Naive thymus-derived CD8-positive, alpha-beta T cell (primary cell): Measurements from ENCODE around the gene ADISSP. TPM values are rescaled to one million over a fixed set of nuclear protein-coding genes. Genes with fewer than 3 reads are reported as not detected.

Source experiments
- ATAC-seq, 2 donors: fragments of 150-1000 bp; cut with Tn5 transposase in 1 of 2; sonication (Bioruptor Pico), chemical (Tn5 transposase) in 1 of 2; 1 replicate in 1 of 2; 2 replicates in 1 of 2; pipeline ENCODE4 v1.10.0; 2021; ENCODE audit warnings: mild to moderate bottlenecking in 2 of 2, moderate library complexity in 2 of 2
- POLR2A ChIA-PET: fragments of 350-600 bp; sonication (Branson Sonifier 250); formaldehyde crosslinking; loops from one replicate; lab custom pipeline; 2021; ENCODE audit warnings: antibody characterized with exemption; lab: Charles Lee
- DNase-seq, 10 donors: peaks; one replicate each; pipeline versions ENCODE4 v3.0.0 to v3.0.0-alpha.2; 2020 to 2022
- H3K27ac Mint-ChIP-seq, 10 donors: one replicate each; pipeline ENCODE4 v1.8.0; 2020 to 2022; ENCODE audit warnings: mild to moderate bottlenecking in 10 of 10, mixed read lengths in 10 of 10, moderate library complexity in 4 of 10, inconsistent platforms in 1 of 10
- H3K27me3 Mint-ChIP-seq, 5 donors: one replicate each; pipeline ENCODE4 v1.8.0; 2021 to 2022; ENCODE audit warnings: mixed read lengths in 5 of 5
- H3K36me3 Mint-ChIP-seq, 3 donors: one replicate each; pipeline ENCODE4 v1.8.0; 2020 to 2022; ENCODE audit warnings: mixed read lengths in 3 of 3, mild to moderate bottlenecking in 2 of 3, inconsistent platforms in 1 of 3
- H3K4me1 Mint-ChIP-seq, 4 donors: one replicate each; pipeline ENCODE4 v1.8.0; 2021 to 2022; ENCODE audit warnings: mixed read lengths in 4 of 4
- H3K4me3 Mint-ChIP-seq, 10 donors: one replicate each; pipeline ENCODE4 v1.8.0; 2020 to 2022; ENCODE audit warnings: mild to moderate bottlenecking in 10 of 10, mixed read lengths in 10 of 10, moderate library complexity in 6 of 10, inconsistent platforms in 1 of 10
- H3K9me3 Mint-ChIP-seq, 9 donors: one replicate each; pipeline ENCODE4 v1.8.0; 2020 to 2022; ENCODE audit warnings: mixed read lengths in 9 of 9, mild to moderate bottlenecking in 3 of 9, inconsistent platforms in 1 of 9, moderate library complexity in 1 of 9
- polyA plus RNA-seq, 3 donors: library from polyadenylated mRNA; unstranded; fragments of 300-500 nt; fragmentation: Illumina TruSeq; gene quantifications; one replicate each; pipeline ENCODE4 v1.2.3, GENCODE V29; 2021
- total RNA-seq, 8 experiments: library from RNA in 2 of 8; stranded (reverse) in 2 of 8; gene quantifications; one replicate each; pipeline ENCODE4 v1.2.3 and lab custom pipeline; 2021 to 2026

The ADISSP gene
- total and polyA plus RNA-seq, 5 experiments from 2014 or later: 17.6 to 32.4 (median 19.6) TPM

DNA sequence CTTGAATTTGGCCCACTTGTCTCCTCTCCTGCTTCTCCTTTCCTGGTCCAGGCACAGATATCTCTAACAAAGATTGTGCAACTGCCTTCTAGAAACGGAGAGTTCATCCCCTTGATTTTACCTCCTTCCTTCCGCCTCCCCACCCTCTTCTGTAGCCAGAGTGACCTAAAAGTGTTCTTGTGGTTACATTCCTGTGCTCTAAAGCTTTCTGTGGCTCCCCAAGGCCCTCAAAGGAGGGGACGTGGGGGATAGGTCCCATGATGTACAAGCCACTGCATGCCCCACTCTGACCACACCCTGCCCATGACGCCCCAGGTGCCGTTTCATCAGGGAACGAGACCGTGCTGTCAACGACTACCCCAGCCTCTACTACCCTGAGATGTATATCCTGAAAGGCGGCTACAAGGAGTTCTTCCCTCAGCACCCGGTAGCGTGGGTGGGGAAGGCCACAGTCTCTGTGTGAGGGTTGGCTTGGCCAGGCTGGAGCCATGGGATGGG, 36.8 kb upstream of the ADISSP start:
- no peak for ATAC-seq
- Mint-ChIP-seq H3K36me3 (peaks cover 9 to 71% (median 40%) of the 10 kb centered on the region in 3 donors), H3K9me3 (no peaks in the 10 kb centered on the region), H3K27ac (peak overlapping the region in 9 of 10 donors; percentile 77 to 97 (median 90)), H3K27me3 (no peaks in the 10 kb centered on the region), H3K4me3 (peak overlapping the region in 4 of 10 donors; percentile 4 to 49 (median 22)), H3K4me1 (peaks cover 43 to 82% (median 78%) of the 10 kb centered on the region in 4 donors)
- DNase-seq: peak in 1 of 10 donors; percentile 56
- POLR2A ChIA-PET: no interaction called here

- Mint-ChIP-seq H3K36me3 (peaks cover 9 to 74% (median 42%) of the 10 kb centered on the region in 3 donors), H3K9me3 (no peaks in the 10 kb centered on the region), H3K27me3 (no peaks in the 10 kb centered on the region), H3K27ac (peak overlapping the region; percentile 77 to 97 (median 88)), H3K4me1 (peaks cover 44 to 85% (median 82%) of the 10 kb centered on the region in 4 donors), H3K4me3 (peak overlapping the region in 5 of 10 donors; percentile 4 to 50 (median 36))
- ATAC-seq (no peak), DNase-seq (peak in 1 of 10 donors; percentile 38)
- POLR2A ChIA-PET: no interaction called here
Observed at GRCh38 chr20:3803854-3804253, 36.3 kb upstream of the ADISSP start.

- no peak for ATAC-seq
- POLR2A ChIA-PET: no interaction called here
Observed at GRCh38 chr20:3803289-3803688, 35.7 kb upstream of the ADISSP start.

GRCh38 chr20:3802524-3803239, 35.1 kb upstream of the ADISSP start:
- no peaks in the 10 kb centered on the region for H3K27me3 Mint-ChIP-seq
- H3K27ac Mint-ChIP-seq: peak overlapping the region; percentile 84 to 97 (median 93)
- peaks cover 9 to 85% (median 51%) of the 10 kb centered on the region in 3 donors for H3K36me3 Mint-ChIP-seq
- ATAC-seq (no peak), DNase-seq (no peak)
- H3K9me3 Mint-ChIP-seq: no peaks in the 10 kb centered on the region
- POLR2A ChIA-PET: no interaction called here
- peaks cover 47 to 89% (median 85%) of the 10 kb centered on the region in 4 donors for H3K4me1 Mint-ChIP-seq
- H3K4me3 Mint-ChIP-seq: peak overlapping the region in 8 of 10 donors; percentile 19 to 61 (median 42)

More at GRCh38 chr20:3803289-3803688, 35.7 kb upstream of the ADISSP start:
- H3K4me3 Mint-ChIP-seq: peak overlapping the region in 1 of 10 donors; percentile 56
- peaks cover 9 to 80% (median 45%) of the 10 kb centered on the region in 3 donors for H3K36me3 Mint-ChIP-seq
- H3K27ac Mint-ChIP-seq: peak overlapping the region; percentile 69 to 97 (median 92)
- no peaks in the 10 kb centered on the region for H3K27me3 Mint-ChIP-seq
- peak in 1 of 10 donors; percentile 32 for DNase-seq
- no peaks in the 10 kb centered on the region for H3K9me3 Mint-ChIP-seq
- peaks cover 45 to 89% (median 85%) of the 10 kb centered on the region in 4 donors for H3K4me1 Mint-ChIP-seq

- H3K4me3 Mint-ChIP-seq: peak overlapping the region in 3 of 10 donors; percentile 11 to 50 (median 48)
- ATAC-seq (no peak), DNase-seq (peak in 1 of 10 donors; percentile 44)
- no peaks in the 10 kb centered on the region for H3K9me3 Mint-ChIP-seq
- H3K27me3 Mint-ChIP-seq: no peaks in the 10 kb centered on the region
- peaks cover 43 to 89% (median 82%) of the 10 kb centered on the region in 4 donors for H3K4me1 Mint-ChIP-seq
- peak overlapping the region; percentile 43 to 99 (median 96) for H3K27ac Mint-ChIP-seq
- POLR2A ChIA-PET: interaction anchor here (1.4 kb wide), 1 partner anchor 34 kb away, joined by 4 read pairs; the partner anchor contains the start of gene ADISSP
- peaks cover 9 to 86% (median 56%) of the 10 kb centered on the region in 3 donors for H3K36me3 Mint-ChIP-seq
Observed at GRCh38 chr20:3801846-3802245, 34.3 kb upstream of the ADISSP start.

- POLR2A ChIA-PET: interaction anchor here (1.4 to 4.0 kb wide), 2 partner anchors 14 to 34 kb away, joined by 4 to 34 read pairs; partner anchors contain the start of genes ADISSP and CENPB
- H3K4me1 Mint-ChIP-seq: peaks cover 40 to 87% (median 80%) of the 10 kb centered on the region in 4 donors
- no peaks in the 10 kb centered on the region for H3K9me3 Mint-ChIP-seq
- H3K27me3 Mint-ChIP-seq: no peaks in the 10 kb centered on the region
- peak overlapping the region; percentile 72 to 99 (median 97) for H3K27ac Mint-ChIP-seq
- ATAC-seq (no peak), DNase-seq (peak in 1 of 10 donors; percentile 40)
- H3K36me3 Mint-ChIP-seq: peaks cover 9 to 82% (median 55%) of the 10 kb centered on the region in 3 donors
- H3K4me3 Mint-ChIP-seq: peak overlapping the region in 5 of 10 donors; percentile 10 to 68 (median 13)
Observed at GRCh38 chr20:3801299-3801698, 33.7 kb upstream of the ADISSP start.

DNA sequence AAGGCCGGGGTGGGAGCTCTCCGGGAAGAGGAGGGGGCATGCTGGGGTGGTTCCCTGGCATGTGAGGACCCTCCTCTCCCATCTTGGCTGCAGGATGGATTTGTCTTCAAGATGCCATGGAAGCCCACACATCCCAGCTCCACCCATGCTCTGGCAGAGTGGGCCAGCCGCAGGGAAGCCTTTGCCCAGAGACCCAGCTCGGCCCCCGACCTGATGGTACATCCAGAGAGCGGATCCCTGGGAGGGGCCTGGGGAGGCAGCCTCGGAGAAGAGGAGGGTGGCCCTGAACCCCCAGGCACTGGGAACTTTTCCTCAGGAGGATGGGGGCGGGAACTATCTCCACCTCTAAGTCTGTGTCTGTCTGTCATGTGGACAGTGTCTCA, 33.3 kb upstream of the ADISSP start:
- Mint-ChIP-seq H3K36me3 (peaks cover 9 to 78% (median 55%) of the 10 kb centered on the region in 3 donors), H3K4me3 (peak overlapping the region in 5 of 10 donors; percentile 13 to 99 (median 58)), H3K4me1 (peaks cover 41 to 83% (median 79%) of the 10 kb centered on the region in 4 donors)

DNA sequence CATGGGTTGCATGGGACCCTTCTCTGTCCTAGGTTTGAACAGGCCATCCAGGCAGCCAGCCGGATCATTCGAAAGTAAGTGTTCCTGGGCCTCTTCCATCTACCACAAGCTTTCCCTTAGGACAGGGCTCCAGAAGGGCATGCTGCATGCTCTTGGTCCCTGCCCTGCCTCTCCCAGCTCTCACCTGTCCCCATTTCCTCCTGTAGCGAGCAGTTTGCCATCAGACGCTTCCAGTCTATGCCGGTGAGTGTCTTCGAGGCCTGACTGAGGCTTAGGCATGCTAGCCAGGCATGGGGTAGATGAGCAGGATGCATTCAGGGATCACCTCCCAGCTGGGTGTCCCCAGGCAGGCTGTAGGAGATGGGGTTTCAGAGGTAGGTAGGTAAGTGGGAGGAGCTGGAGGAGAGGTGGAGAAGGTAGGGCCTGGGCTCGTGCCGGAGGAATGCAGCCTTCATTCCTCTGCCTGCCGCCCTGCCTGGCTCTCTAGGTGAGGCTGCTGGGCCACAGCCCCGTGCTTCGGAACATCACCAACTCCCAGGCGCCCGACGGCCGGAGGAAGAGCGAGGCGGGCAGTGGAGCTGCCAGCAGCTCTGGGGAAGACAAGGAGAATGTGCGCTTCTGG, 32.8 kb upstream of the ADISSP start:
- Mint-ChIP-seq H3K27ac (peak overlapping the region; percentile 85 to 99 (median 97)), H3K4me1 (peaks cover 41 to 83% (median 79%) of the 10 kb centered on the region in 4 donors), H3K4me3 (peak overlapping the region; percentile 52 to 100 (median 98)), H3K27me3 (no peaks in the 10 kb centered on the region), H3K36me3 (peaks cover 9 to 73% (median 52%) of the 10 kb centered on the region in 3 donors), H3K9me3 (no peaks in the 10 kb centered on the region)
- POLR2A ChIA-PET: interaction anchor here (1.4 to 4.0 kb wide), 3 partner anchors 14 to 33 kb away, joined by 4 to 34 read pairs (median 13); partner anchors contain the start of genes ADISSP and CENPB
- no peak for ATAC-seq
- DNase-seq: peak in 1 of 10 donors; percentile 44

More for the DNA sequence above, 33.3 kb upstream of the ADISSP start:
- Mint-ChIP-seq H3K9me3 (no peaks in the 10 kb centered on the region), H3K27me3 (no peaks in the 10 kb centered on the region), H3K27ac (peak overlapping the region; percentile 84 to 99 (median 97))
- DNase-seq (peak in 1 of 10 donors; percentile 28), ATAC-seq (no peak)
- POLR2A ChIA-PET: interaction anchor here (1.4 to 4.0 kb wide), 2 partner anchors 14 to 33 kb away, joined by 4 to 34 read pairs; partner anchors contain the start of genes ADISSP and CENPB

DNA sequence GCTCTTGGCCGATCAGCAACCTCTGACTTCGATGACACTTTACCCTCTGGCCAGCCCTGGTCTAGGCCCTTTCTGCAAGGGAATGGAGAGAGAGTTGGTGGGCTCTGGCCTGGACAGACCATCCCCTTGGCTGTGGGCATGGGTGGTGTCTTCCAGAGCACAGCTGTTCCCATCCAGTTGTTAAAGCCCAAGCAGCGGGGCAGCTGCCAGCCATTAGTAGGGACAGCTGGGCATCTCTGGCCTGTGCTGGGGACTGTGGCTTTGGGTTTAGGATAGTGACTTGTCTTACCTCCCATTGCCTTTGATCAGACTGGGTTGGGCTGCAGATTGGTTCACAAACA, 31.3 kb upstream of the ADISSP start:
- no peak for DNase-seq
- POLR2A ChIA-PET: interaction anchor here (1.2 to 4.0 kb wide), 4 partner anchors 12 to 31 kb away, joined by 3 to 34 read pairs (median 9); partner anchors contain the start of genes ADISSP and CENPB
- no peak for ATAC-seq
- Mint-ChIP-seq H3K27me3 (no peaks in the 10 kb centered on the region), H3K4me1 (peaks cover 33 to 73% (median 72%) of the 10 kb centered on the region in 4 donors), H3K9me3 (no peaks in the 10 kb centered on the region), H3K27ac (peak overlapping the region; percentile 94 to 99 (median 97)), H3K36me3 (peaks cover 9 to 59% (median 44%) of the 10 kb centered on the region in 3 donors), H3K4me3 (peak overlapping the region; percentile 95 to 100 (median 98))

- Mint-ChIP-seq H3K27me3 (no peaks in the 10 kb centered on the region), H3K9me3 (no peaks in the 10 kb centered on the region), H3K27ac (peak overlapping the region; percentile 94 to 99 (median 97)), H3K4me1 (peaks cover 29 to 67% (median 66%) of the 10 kb centered on the region in 4 donors), H3K4me3 (peak overlapping the region; percentile 95 to 100 (median 98)), H3K36me3 (peaks cover 9 to 54% (median 39%) of the 10 kb centered on the region in 3 donors)
- POLR2A ChIA-PET: interaction anchor here (0.6 to 4.0 kb wide), 5 partner anchors 12 to 72 kb away, joined by 3 to 34 read pairs (median 5); partner anchors contain the start of genes ADISSP and CENPB
- no peak for ATAC-seq
- DNase-seq: no peak
Observed at GRCh38 chr20:3798373-3798768, 30.8 kb upstream of the ADISSP start.

DNA sequence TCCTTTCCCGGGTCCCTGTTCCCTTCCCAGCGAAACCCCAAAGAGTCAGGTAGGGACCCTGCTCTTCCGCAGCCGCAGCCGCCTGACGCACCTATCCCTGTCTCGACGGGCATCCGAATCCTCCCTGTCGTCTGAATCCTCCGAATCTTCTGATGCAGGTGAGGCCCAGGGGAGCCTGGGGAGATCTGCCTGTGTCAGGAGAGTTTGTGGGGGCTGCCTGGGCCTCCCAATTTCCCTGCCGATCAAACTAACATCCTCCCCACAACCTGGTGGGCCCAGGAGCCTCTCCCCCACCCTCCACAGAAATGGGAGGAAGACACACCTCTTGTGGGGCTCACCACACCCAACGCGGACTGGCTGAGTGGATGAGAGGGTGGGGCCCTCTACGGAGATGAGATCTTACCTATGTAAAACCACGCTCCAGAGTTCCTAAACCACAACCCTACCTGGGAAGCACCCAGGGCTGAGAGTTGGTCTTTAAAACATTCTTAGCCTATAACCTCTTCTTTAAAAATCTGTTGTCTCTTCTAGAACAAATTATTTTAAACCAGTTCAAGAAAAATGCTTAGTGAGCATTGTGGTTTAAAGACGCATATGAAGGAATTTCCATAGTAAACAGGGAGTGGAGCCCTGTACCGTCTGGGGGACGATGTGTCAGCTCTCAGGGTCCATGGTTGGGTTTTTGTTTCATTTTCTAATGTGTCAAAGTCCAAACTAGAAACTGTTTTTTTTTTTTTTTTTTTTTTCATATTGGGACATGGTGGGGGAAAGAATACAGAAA, 30.2 kb upstream of the ADISSP start:
- Mint-ChIP-seq H3K27ac (peak overlapping the region; percentile 94 to 99 (median 97)), H3K4me3 (peak overlapping the region; percentile 95 to 100 (median 98)), H3K9me3 (no peaks in the 10 kb centered on the region), H3K27me3 (no peaks in the 10 kb centered on the region), H3K4me1 (peaks cover 25 to 62% (median 61%) of the 10 kb centered on the region in 4 donors), H3K36me3 (peaks cover 4 to 48% (median 33%) of the 10 kb centered on the region in 3 donors)
- POLR2A ChIA-PET: interaction anchor here (0.6 to 4.0 kb wide), 4 partner anchors 11 to 73 kb away, joined by 3 to 34 read pairs (median 5); partner anchors contain the start of gene CENPB
- ATAC-seq (peak in 1 of 2 donors; percentile 31), DNase-seq (peak in 5 of 10 donors; percentile 31 to 74 (median 51))
